ENCODE measurements around the gene RGS6. TPM values are rescaled to one million over a fixed set of nuclear protein-coding genes. Genes with fewer than 3 reads are reported as not detected.

The RGS6 gene
- total and polyA plus RNA-seq, 2 experiments from 2014 or later = 0.86 to 0.95 TPM

GRCh38 chr14:72605921-72606220, 673.6 kb downstream of the RGS6 start:
- TF ChIP-seq CTCF (IDR thresholded peaks at IDR 0.05; ENCODE audit: low read depth, low read length) = no peak
- Histone ChIP-seq H3K36me3 (no peaks in the 10 kb centered on the region), H3K9me3 (ENCODE audit: low read depth) (no peaks in the 10 kb centered on the region), H3K27me3 (no peaks in the 10 kb centered on the region), H3K4me3 (no peak overlapping the region), H3K4me1 (ENCODE audit: low read depth) (no peaks in the 10 kb centered on the region), H3K27ac (no peak overlapping the region)
- no peak for DNase-seq (ENCODE audit: low read depth in 1 of 2, low spot score in 1 of 2)

DNA sequence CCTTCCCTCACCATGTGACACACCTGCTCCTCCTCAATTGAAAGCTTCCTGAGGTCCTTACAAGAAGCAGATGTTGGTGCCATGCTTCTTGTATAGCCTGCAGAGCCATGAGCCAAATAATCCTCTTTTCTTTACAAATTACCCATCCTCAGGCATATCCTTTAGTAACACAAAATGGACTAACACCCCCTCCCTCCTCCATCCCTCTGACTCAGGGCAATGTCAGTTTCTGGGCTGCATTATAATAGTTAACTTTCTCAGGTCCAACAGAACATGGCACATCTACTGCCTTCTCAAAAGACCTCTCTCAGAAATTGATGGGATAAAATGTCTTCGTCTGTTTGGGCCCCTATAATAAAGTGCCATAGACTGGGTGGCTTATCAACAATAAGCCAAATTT, 674.6 kb downstream of the RGS6 start:
- Histone ChIP-seq H3K27me3 (no peaks in the 10 kb centered on the region), H3K4me3 (no peak overlapping the region), H3K36me3 (no peaks in the 10 kb centered on the region), H3K27ac (no peak overlapping the region), H3K4me1 (ENCODE audit: low read depth) (no peaks in the 10 kb centered on the region), H3K9me3 (ENCODE audit: low read depth) (no peaks in the 10 kb centered on the region)
- no peak for DNase-seq (ENCODE audit: low read depth in 1 of 2, low spot score in 1 of 2)
- TF ChIP-seq CTCF (IDR thresholded peaks at IDR 0.05; ENCODE audit: low read depth, low read length) = no peak

DNA sequence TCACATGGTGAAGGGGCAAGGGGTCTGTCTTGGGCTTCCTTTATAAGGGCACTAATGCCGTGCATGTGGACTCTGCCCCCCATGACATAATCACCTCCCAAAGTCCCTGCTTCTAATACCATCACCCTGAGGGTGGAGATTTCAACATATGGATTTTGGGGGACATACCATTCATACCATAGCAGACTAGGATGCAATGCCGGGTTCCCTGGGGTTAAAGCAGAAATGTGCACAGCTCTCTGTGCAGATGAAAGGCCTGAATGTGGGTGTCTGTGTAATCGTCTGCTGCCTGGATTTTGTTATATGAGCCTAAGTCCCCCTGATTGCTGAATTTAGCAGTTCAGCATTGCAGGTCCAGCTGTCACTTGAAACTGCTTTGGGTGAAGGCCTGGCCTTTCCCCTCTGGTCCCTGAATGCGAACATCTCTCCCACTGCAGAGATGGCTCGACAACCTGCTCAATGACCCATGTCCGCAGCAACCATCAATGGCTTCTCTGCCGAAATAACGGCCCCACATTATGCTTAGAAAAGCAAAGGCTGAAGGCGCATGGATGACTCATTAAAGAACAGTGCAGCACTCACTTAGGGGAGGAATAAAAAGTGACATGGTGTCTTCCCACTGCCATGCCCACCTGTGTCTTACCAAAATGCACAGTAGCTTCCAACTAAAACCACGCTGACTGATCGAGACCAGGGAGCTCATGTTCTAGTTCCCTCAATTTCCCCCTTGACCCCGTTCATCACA, 675.3 kb downstream of the RGS6 start:
- Histone ChIP-seq H3K9me3 (ENCODE audit: low read depth) (no peaks in the 10 kb centered on the region), H3K4me3 (no peak overlapping the region), H3K27ac (no peak overlapping the region), H3K4me1 (ENCODE audit: low read depth) (peaks cover 2% of the 10 kb centered on the region), H3K27me3 (no peaks in the 10 kb centered on the region), H3K36me3 (no peaks in the 10 kb centered on the region)
- TF ChIP-seq CTCF (IDR thresholded peaks at IDR 0.05; ENCODE audit: low read depth, low read length) = no peak
- no peak for DNase-seq (ENCODE audit: low read depth in 1 of 2, low spot score in 1 of 2)

GRCh38 chr14:72608391-72609204, 676.4 kb downstream of the RGS6 start:
- H3K9me3 ChIP-seq (ENCODE audit: low read depth) = no peaks in the 10 kb centered on the region
- no peak for TF ChIP-seq CTCF (IDR thresholded peaks at IDR 0.05; ENCODE audit: low read depth, low read length)

GRCh38 chr14:72609205-72609916, 677.1 kb downstream of the RGS6 start:
- H3K4me1 ChIP-seq (ENCODE audit: low read depth) = peaks cover 20% of the 10 kb centered on the region
- no peak overlapping the region for H3K27ac ChIP-seq
- H3K9me3 ChIP-seq (ENCODE audit: low read depth) = no peaks in the 10 kb centered on the region
- no peaks in the 10 kb centered on the region for H3K27me3 ChIP-seq
- H3K4me3 ChIP-seq = no peak overlapping the region
- no peak for DNase-seq (ENCODE audit: low read depth in 1 of 2, low spot score in 1 of 2)
- no peaks in the 10 kb centered on the region for H3K36me3 ChIP-seq
- no peak for TF ChIP-seq CTCF (IDR thresholded peaks at IDR 0.05; ENCODE audit: low read depth, low read length)

More at GRCh38 chr14:72608391-72609204, 676.4 kb downstream of the RGS6 start:
- Histone ChIP-seq H3K36me3 (no peaks in the 10 kb centered on the region), H3K27ac (no peak overlapping the region), H3K4me1 (ENCODE audit: low read depth) (peaks cover 13% of the 10 kb centered on the region), H3K27me3 (no peaks in the 10 kb centered on the region), H3K4me3 (no peak overlapping the region)
- DNase-seq (ENCODE audit: low read depth in 1 of 2, low spot score in 1 of 2) = peak in 1 of 2 donors; percentile 76

All from cardiac muscle cell (in vitro differentiated cells and primary cell).